Panc1 (cell line): ENCODE results near the gene TMEFF1.

Source experiments
- CTCF ChIP-seq: fragments of 450-650 bp; IDR thresholded peaks from 2 replicates; pipeline ENCODE4 v1.5.1; 2017; ENCODE audit warnings: mild to moderate bottlenecking
- POLR2AphosphoS5 ChIP-seq: IDR thresholded peaks from 2 replicates; pipeline ENCODE4 v1.6.1; 2012; ENCODE audit warnings: mild to moderate bottlenecking, low read depth, low read length, moderate library complexity
- REST ChIP-seq, 2 experiments: IDR thresholded peaks; 2 replicates each; pipeline ENCODE4 v1.6.1; 2011 to 2012; ENCODE audit warnings: low read depth in 2 of 2, control low read depth in 1 of 2, low read length in 1 of 2, mild to moderate bottlenecking in 1 of 2, moderate library complexity in 1 of 2; ENCODE audit not compliant: insufficient read depth in 1 of 2
- SIN3A ChIP-seq: IDR thresholded peaks from 2 replicates; pipeline ENCODE4 v1.6.1; 2012; ENCODE audit warnings: low read depth, mild to moderate bottlenecking, low read length, moderate library complexity, borderline replicate concordance; ENCODE audit not compliant: insufficient read depth
- TCF7L2 ChIP-seq: IDR thresholded peaks from 2 replicates; pipeline ENCODE4 v1.6.1; 2011; ENCODE audit warnings: mild to moderate bottlenecking, low read depth, low read length, inconsistent platforms

GRCh38 chr9:100598641-100599145 lies 125.7 kb downstream of the TMEFF1 start:
- TF ChIP-seq SIN3A (no peak), CTCF (no peak), TCF7L2 (no peak), POLR2AphosphoS5 (no peak), REST (IDR thresholded peaks at IDR 0.05; ENCODE audit: insufficient read depth in 1 of 2, low read depth in 2 of 2, low read length in 1 of 2) (no peak)
